ENCODE measurements around the gene LAMA2. TPM values are rescaled to one million over a fixed set of nuclear protein-coding genes. Genes with fewer than 3 reads are reported as not detected.

LAMA2 gene
- total RNA-seq, 4 donors from 2014 or later: 15.4 to 55.3 (median 38.7) TPM

DNA sequence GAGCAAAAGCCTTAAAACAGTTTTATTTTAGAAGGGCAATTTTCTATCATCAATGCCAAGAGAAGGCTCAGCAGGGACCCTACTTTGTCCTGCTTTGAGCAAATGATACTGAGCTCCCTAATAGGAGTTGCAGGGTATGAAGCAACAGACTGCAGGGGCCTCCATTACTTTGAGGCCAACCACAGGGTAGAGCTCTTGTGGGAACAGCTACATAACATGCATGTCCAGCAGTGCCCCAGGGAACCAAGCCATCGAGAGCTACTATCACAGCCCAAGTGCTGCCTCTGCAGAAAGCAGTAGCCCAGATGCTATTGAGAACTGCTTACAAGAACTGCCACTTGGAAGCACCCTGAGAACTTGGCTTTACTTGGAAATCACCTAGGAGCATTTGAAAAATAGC lies 222.1 kb downstream of the LAMA2 start:
- DNase-seq: no peak

DNA sequence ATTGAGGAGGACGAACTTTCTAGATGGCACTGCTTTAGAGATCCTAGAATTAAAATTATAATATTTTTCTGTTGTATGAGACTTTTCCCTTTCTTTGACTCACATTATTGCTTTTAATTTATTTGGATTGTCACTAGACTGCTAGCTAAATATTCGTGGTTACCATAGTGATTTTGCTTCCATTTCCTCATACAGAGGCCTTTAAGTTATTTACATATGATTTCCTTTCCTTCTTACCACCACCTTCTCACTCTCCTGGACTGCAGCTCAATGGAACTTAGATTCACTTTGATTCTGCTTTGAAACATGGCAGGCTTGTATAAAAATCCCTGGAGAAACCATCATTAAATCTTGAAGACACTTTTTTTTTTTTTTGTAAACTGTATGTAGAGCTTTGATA lies 222.9 kb downstream of the LAMA2 start:
- Histone ChIP-seq H3K36me3 (no peaks in the 10 kb centered on the region), H3K27ac (no peak overlapping the region), H3K4me3 (no peak overlapping the region), H3K27me3 (no peaks in the 10 kb centered on the region), H3K9me3 (no peaks in the 10 kb centered on the region), H3K4me1 (no peaks in the 10 kb centered on the region)
- no peak for DNase-seq
- TF ChIP-seq, protein P1, sequence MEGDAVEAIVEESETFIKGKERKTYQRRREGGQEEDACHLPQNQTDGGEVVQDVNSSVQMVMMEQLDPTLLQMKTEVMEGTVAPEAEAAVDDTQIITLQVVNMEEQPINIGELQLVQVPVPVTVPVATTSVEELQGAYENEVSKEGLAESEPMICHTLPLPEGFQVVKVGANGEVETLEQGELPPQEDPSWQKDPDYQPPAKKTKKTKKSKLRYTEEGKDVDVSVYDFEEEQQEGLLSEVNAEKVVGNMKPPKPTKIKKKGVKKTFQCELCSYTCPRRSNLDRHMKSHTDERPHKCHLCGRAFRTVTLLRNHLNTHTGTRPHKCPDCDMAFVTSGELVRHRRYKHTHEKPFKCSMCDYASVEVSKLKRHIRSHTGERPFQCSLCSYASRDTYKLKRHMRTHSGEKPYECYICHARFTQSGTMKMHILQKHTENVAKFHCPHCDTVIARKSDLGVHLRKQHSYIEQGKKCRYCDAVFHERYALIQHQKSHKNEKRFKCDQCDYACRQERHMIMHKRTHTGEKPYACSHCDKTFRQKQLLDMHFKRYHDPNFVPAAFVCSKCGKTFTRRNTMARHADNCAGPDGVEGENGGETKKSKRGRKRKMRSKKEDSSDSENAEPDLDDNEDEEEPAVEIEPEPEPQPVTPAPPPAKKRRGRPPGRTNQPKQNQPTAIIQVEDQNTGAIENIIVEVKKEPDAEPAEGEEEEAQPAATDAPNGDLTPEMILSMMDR (IDR thresholded peaks at IDR 0.05): no peak
- TF ChIP-seq POLR2A (IDR thresholded peaks at IDR 0.05): no peak

More for the DNA sequence above, 222.1 kb downstream of the LAMA2 start:
- H3K36me3 ChIP-seq: no peaks in the 10 kb centered on the region
- no peaks in the 10 kb centered on the region for H3K27me3 ChIP-seq
- no peaks in the 10 kb centered on the region for H3K4me1 ChIP-seq
- no peak overlapping the region for H3K4me3 ChIP-seq
- no peak for TF ChIP-seq POLR2A (IDR thresholded peaks at IDR 0.05)
- TF ChIP-seq, protein P1 (IDR thresholded peaks at IDR 0.05): no peak
- no peaks in the 10 kb centered on the region for H3K9me3 ChIP-seq
- peak overlapping the region in 1 of 4 donors; percentile 6 for H3K27ac ChIP-seq

DNA sequence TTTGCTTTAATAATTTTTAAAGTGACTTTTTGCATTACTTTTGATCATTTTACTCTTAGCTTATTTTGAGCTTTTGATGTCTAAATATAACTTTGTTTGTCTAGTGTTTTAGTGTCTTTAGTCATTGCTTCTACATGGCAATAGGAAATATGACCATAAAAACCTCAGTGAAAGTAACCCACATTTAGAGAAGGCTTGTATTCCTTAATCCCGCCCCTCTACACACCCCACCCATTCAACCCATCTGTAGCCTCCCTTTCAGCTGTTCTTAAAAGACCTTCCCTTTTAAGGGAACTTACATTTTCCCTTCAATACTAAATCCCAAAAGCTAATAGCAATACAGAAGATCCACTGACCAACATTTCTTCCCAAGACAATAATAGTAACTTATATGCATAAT lies 225.4 kb downstream of the LAMA2 start:
- Histone ChIP-seq H3K4me3 (no peak overlapping the region), H3K36me3 (no peaks in the 10 kb centered on the region), H3K4me1 (no peaks in the 10 kb centered on the region), H3K27ac (no peak overlapping the region), H3K27me3 (no peaks in the 10 kb centered on the region), H3K9me3 (no peaks in the 10 kb centered on the region)
- TF ChIP-seq, protein P1 (IDR thresholded peaks at IDR 0.05): no peak
- TF ChIP-seq POLR2A (IDR thresholded peaks at IDR 0.05): no peak
- DNase-seq: no peak

DNA sequence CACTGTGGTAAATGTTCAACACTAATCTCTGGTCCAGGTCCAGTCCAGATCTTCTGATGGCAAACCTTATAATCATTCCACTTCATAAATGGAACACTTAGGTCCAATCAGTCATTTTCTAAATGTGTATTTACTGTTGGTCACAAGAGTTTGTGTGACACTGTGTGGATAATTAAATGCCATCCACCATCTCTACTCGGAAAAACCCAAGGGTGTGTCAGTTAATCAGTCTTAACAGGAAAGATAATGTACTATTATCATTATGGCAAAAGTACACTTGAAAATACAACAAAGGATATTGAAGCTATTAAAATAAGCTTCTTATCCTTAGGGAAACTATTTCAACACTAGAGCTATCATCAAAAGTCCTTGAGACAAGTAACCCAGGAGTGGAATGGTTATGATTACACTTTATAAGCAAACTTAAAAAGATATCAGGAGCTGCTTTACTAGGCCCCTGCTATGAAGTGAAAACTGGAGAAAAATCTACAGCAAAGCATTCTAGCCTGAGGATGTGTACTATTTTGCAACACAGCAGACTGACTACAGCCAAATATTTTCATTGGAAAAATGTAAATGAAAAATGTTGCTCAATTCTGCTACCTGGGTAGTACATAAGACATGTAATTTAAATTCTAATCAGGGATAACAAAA lies 227.9 kb downstream of the LAMA2 start:
- Histone ChIP-seq H3K36me3 (no peaks in the 10 kb centered on the region), H3K4me1 (peaks cover 0 to 5% (median 0%) of the 10 kb centered on the region in 4 donors), H3K9me3 (no peaks in the 10 kb centered on the region), H3K27ac (no peak overlapping the region), H3K27me3 (no peaks in the 10 kb centered on the region), H3K4me3 (no peak overlapping the region)
- TF ChIP-seq POLR2A (IDR thresholded peaks at IDR 0.05): no peak
- TF ChIP-seq, protein P1 (IDR thresholded peaks at IDR 0.05): no peak
- no peak for DNase-seq

DNA sequence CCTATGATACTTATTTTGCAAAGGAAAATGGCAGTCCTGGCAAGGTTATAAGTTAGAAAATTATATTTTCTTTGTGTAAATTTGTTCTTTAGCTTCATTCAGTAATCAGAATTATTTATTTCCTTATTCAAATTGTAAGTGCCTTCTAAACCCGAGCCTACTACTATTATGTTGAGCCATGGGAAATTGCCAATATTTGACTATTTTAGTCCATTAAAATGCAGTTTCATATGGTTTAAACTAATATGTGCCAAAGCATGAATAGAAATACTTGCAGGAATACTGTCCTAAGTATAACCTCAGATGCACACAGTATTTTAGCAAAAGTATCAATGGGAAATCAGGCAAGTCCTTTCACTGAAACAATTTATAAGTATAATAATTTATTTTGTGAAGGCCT lies 228.4 kb downstream of the LAMA2 start:
- Histone ChIP-seq H3K27me3 (no peaks in the 10 kb centered on the region), H3K4me1 (peaks cover 0 to 5% (median 0%) of the 10 kb centered on the region in 4 donors), H3K27ac (no peak overlapping the region), H3K4me3 (no peak overlapping the region), H3K36me3 (no peaks in the 10 kb centered on the region), H3K9me3 (no peaks in the 10 kb centered on the region)
- no peak for DNase-seq
- TF ChIP-seq, protein P1 (IDR thresholded peaks at IDR 0.05): no peak
- TF ChIP-seq POLR2A (IDR thresholded peaks at IDR 0.05): no peak
